KOPT-K1 (cell line): ENCODE results near the gene BSN.

Source experiments
- H3K27ac ChIP-seq: fragments of 200-600 bp; sonication (generic); 2 replicates; pipeline ENCODE4 v1.5.1; 2016; ENCODE audit warnings: antibody characterized with exemption, mild to moderate bottlenecking, low read depth, low read length; ENCODE audit not compliant: poor library complexity, severe bottlenecking
- H3K36me3 ChIP-seq: fragments of 200-600 bp; sonication (generic); 2 replicates; pipeline ENCODE4 v1.5.1; 2017; ENCODE audit warnings: antibody characterized with exemption, mild to moderate bottlenecking, low read length, moderate library complexity; ENCODE audit not compliant: insufficient read depth
- H3K9me3 ChIP-seq: fragments of 200-600 bp; sonication (generic); 2 replicates; pipeline ENCODE4 v1.5.1; 2017; ENCODE audit warnings: antibody characterized with exemption, low read length, mild to moderate bottlenecking; ENCODE audit not compliant: insufficient read depth, poor library complexity, severe bottlenecking

The BSN gene

GRCh38 chr3:49625071-49625470, 70.8 kb downstream of the BSN start:
- no peaks in the 10 kb centered on the region for H3K36me3 ChIP-seq
- H3K9me3 ChIP-seq = no peaks in the 10 kb centered on the region
- no peak overlapping the region for H3K27ac ChIP-seq

GRCh38 chr3:49626101-49626581, 71.9 kb downstream of the BSN start:
- peaks cover 2% of the 10 kb centered on the region for H3K9me3 ChIP-seq
- H3K36me3 ChIP-seq = no peaks in the 10 kb centered on the region
- no peak overlapping the region for H3K27ac ChIP-seq

DNA sequence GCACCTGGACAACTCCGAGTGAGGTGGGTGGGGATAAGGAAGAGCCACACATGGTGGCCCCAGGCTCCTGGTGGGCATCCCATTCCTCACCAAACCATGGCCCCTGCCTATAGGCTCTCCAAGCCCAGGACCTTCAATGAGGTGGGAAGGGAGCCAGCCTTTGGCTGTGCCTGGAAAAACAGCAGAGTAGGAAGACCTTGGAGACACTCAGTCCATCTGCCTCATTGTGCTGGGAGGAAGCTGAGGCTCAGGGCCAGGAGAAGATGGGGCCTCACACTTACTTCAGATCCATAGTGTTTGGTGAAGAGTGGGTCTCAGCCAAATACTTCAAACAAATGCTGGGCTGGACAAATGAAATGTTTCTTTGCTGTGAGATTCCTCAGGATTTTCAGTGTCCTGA, 72.5 kb downstream of the BSN start:
- Histone ChIP-seq H3K9me3 (peaks cover 9% of the 10 kb centered on the region), H3K36me3 (no peaks in the 10 kb centered on the region), H3K27ac (no peak overlapping the region)

GRCh38 chr3:49627634-49628033, 73.4 kb downstream of the BSN start:
- Histone ChIP-seq H3K27ac (no peak overlapping the region), H3K36me3 (no peaks in the 10 kb centered on the region), H3K9me3 (peaks cover 12% of the 10 kb centered on the region)

DNA sequence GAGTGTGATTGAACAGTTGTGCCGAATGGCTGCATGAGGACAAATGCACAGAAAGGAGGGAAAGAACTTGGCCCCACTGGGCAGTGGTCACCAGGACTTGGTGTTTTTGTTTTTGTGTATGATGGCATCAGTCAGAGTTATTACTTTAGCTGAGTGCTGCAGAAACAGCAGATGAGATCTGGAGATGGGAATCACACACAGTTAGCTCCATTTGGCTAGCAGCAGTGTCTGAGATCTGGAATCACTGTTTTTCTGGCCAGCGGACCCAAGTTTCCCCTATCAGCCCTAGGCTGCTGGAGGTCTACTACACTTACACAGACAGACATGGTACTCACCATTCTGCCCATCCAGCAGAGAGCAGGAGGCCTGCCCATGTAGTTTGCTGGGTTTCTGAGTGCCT, 74.0 kb downstream of the BSN start:
- Histone ChIP-seq H3K36me3 (no peaks in the 10 kb centered on the region), H3K9me3 (peaks cover 12% of the 10 kb centered on the region), H3K27ac (no peak overlapping the region)

DNA sequence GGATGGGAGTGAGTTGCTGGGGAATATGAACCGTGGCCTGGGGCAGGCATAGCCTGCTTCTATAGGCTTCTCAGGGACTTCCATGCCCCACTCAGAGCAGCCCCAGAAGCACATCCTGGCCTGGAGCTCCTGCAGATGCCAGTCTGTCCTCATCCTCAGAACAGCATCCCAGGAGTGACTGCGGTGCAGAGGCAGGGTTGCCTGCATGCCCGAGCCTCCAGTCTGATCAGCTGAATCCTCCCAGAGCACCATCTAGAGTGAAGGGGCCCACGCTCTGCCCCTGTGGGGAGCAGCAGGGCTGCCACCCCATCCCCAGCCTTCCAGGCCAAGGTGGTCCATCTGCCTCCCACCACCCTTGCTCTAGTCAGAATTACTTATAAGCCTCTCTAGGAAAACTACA, 75.2 kb downstream of the BSN start:
- Histone ChIP-seq H3K9me3 (peaks cover 12% of the 10 kb centered on the region), H3K27ac (no peak overlapping the region), H3K36me3 (no peaks in the 10 kb centered on the region)

DNA sequence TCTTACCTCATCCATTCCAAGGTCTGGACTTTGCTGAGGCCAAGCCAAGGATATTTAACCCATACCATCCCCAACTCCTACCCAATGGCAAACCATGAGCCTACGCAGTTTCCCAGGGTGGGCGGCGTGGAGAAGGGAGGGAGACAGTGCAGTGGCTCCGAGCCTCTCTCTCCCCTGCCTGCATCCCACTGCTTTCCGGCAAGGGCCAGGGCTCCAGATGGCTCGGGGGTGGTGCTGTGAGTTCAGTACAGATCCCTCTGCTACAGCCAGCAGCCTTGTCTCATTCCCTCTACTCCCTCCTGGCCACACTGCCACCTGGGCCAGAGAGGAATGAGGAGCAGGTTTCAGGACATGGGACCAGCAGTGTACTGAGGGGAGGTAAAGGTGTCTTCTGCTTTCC, 75.6 kb downstream of the BSN start:
- Histone ChIP-seq H3K9me3 (peaks cover 12% of the 10 kb centered on the region), H3K36me3 (no peaks in the 10 kb centered on the region)

DNA sequence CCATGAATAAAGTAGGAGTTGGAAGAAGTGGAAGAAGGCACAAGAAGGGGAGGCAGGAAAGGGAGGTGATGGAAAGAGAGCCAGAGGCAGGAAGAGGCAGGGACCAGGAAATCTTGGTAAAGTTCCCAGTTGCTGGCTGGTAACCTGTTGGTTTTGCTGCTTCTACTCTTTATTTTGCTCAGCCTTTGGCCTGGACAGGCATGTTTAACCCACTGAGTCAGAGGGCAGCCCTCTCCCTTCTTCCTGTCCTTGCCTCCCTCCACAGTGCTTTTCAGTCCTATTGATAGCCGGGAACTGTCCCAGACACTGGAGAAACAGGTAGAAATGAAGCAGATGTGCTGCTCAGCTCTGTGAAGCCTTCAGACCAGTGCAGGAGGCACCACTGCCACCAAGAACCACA, 76.5 kb downstream of the BSN start:
- H3K36me3 ChIP-seq = no peaks in the 10 kb centered on the region
- no peak overlapping the region for H3K27ac ChIP-seq
- peaks cover 12% of the 10 kb centered on the region for H3K9me3 ChIP-seq

More for the DNA sequence above, 75.6 kb downstream of the BSN start:
- H3K27ac ChIP-seq = no peak overlapping the region

DNA sequence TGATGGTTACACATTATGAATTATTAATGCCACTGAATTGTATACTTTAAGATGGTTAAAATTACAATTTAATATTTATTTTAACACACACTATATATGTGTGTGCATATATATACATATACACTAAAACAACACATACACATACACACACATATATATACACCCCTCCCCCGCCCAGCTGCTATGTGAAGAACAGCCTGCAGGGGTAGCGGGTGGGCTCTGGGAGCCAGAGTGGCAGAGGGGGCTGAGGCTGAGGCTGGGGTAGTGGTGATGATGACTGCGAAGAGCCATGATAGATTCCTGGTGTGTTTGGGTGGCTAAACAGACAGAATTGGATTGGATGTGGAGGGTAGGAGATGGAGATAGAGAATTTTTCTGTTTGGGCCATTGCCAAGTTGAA, 80.5 kb downstream of the BSN start:
- Histone ChIP-seq H3K27ac (no peak overlapping the region), H3K9me3 (peaks cover 12% of the 10 kb centered on the region), H3K36me3 (no peaks in the 10 kb centered on the region)

GRCh38 chr3:49636883-49637609, 82.8 kb downstream of the BSN start:
- peaks cover under 1% of the 10 kb centered on the region for H3K9me3 ChIP-seq
- H3K27ac ChIP-seq = no peak overlapping the region

DNA sequence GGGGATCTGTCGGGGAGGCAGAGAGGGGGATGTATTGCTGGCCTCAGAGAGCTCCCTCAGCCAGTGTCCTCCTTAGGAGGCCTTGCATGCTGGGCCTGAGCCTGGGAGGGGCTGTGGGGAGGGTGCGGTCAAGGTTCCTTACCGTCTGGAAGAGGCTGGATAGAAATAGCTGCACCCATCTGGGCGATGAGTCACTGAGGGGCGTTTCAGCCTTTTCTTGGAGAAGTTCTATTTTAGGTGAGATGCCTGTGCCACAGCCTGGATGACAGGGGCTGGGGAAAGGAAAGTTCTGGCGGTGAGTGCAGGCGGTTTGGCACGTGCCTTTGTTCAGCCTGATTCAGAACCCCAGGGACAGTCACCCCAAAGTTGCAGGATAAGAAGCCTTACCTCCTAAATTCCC, 84.2 kb downstream of the BSN start:
- no peak overlapping the region for H3K27ac ChIP-seq
- H3K36me3 ChIP-seq = no peaks in the 10 kb centered on the region
- no peaks in the 10 kb centered on the region for H3K9me3 ChIP-seq

More at GRCh38 chr3:49636883-49637609, 82.8 kb downstream of the BSN start:
- no peaks in the 10 kb centered on the region for H3K36me3 ChIP-seq

GRCh38 chr3:49639551-49639950, 85.3 kb downstream of the BSN start:
- Histone ChIP-seq H3K27ac (no peak overlapping the region), H3K9me3 (no peaks in the 10 kb centered on the region), H3K36me3 (no peaks in the 10 kb centered on the region)

DNA sequence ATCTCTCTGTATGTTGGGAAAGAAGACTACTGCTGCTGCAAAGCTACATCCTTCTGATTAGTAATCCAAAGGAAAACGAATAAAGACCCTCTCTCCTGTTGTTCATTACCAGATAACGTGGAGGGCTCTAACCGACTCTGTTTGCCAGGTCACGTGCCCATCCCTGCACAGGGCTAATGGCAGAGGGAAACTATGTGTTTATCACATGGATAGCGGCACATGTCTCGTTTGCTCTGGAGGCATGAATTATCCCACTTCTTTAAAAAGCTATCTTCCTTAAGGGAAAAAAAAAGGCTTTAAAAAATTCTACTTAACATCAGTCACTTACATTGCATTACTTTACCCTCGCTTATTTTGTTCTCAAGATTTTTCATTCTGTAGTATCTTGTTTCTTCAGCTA, 87.0 kb downstream of the BSN start:
- Histone ChIP-seq H3K36me3 (no peaks in the 10 kb centered on the region), H3K9me3 (no peaks in the 10 kb centered on the region), H3K27ac (no peak overlapping the region)

GRCh38 chr3:49641921-49642707, 87.8 kb downstream of the BSN start:
- Histone ChIP-seq H3K27ac (no peak overlapping the region), H3K9me3 (no peaks in the 10 kb centered on the region)

GRCh38 chr3:49642708-49643145, 88.5 kb downstream of the BSN start:
- H3K27ac ChIP-seq = no peak overlapping the region
- H3K9me3 ChIP-seq = no peaks in the 10 kb centered on the region
- no peaks in the 10 kb centered on the region for H3K36me3 ChIP-seq

More at GRCh38 chr3:49641921-49642707, 87.8 kb downstream of the BSN start:
- no peaks in the 10 kb centered on the region for H3K36me3 ChIP-seq
